Measurements from ENCODE around the gene RAB40C. TPM values are rescaled to one million over a fixed set of nuclear protein-coding genes. Genes with fewer than 3 reads are reported as not detected.

Gene RAB40C
- polyA plus RNA-seq, 1 donor (not counting 4 experiments of a cell fraction or from before 2014, with no cell fraction given), result 4.0 TPM

- Histone ChIP-seq H3K9me3 (ENCODE audit: control insufficient read depth, low read depth, low read length) (no peaks in the 10 kb centered on the region), H3K36me3 (ENCODE audit: control insufficient read depth in 2 of 2, extremely low read depth in 1 of 2, insufficient read depth in 2 of 2, low read length in 2 of 2) (no peaks in the 10 kb centered on the region), H3K27me3 (ENCODE audit: control insufficient read depth, extremely low read depth, insufficient read depth, low read length) (no peaks in the 10 kb centered on the region), H3K4me1 (ENCODE audit: control insufficient read depth, extremely low read depth, insufficient read depth, low read length) (peaks cover 5% of the 10 kb centered on the region), H4K20me1 (ENCODE audit: control insufficient read depth, extremely low read depth, insufficient read depth, low read length) (no peaks in the 10 kb centered on the region), H2AFZ (ENCODE audit: control insufficient read depth, low read length) (no peak overlapping the region), H3K27ac (ENCODE audit: control insufficient read depth, insufficient read depth, low read length) (no peak overlapping the region), H3K4me3 (ENCODE audit: control insufficient read depth in 2 of 3, extremely low read depth in 1 of 3, insufficient read depth in 2 of 3, low read depth in 1 of 3, low read length in 3 of 3) (no peak overlapping the region), H3K79me2 (ENCODE audit: control insufficient read depth, insufficient read depth, low read length) (no peaks in the 10 kb centered on the region), H3K9ac (ENCODE audit: control insufficient read depth, extremely low read depth, insufficient read depth, low read length) (no peak overlapping the region), H3K4me2 (ENCODE audit: control insufficient read depth, extremely low read depth, insufficient read depth, low read depth, low read length) (no peak overlapping the region), H3K9me1 (ENCODE audit: control insufficient read depth, extremely low read depth, insufficient read depth, low read length) (no peaks in the 10 kb centered on the region)
- no peak for FAIRE-seq
- DNase-seq (ENCODE audit: low read depth, low spot score), result no peak
- dilution Hi-C loops (cut with MboI; ENCODE audit: extremely low pct_ligation_motif_present, low sequenced_read_pairs), result no loop called here
- TF ChIP-seq EZH2 (IDR thresholded peaks at IDR 0.05; ENCODE audit: low read length), result no peak
- TF ChIP-seq CTCF (optimal IDR thresholded peaks at IDR 0.05 in 1 of 3, IDR thresholded peaks at IDR 0.05 in 1 of 3, conservative IDR thresholded peaks at IDR 0.05 in 1 of 3; ENCODE audit: extremely low read depth in 1 of 3, insufficient read depth in 2 of 3, low read length in 3 of 3), result no peak
These were observed 72.7 kb downstream of the RAB40C start for GRCh38 chr16:662597-662996.

GRCh38 chr16:666572-666971 is 76.7 kb downstream of the RAB40C start:
- Histone ChIP-seq H3K79me2 (ENCODE audit: control insufficient read depth, insufficient read depth, low read length) (peaks cover 28% of the 10 kb centered on the region), H4K20me1 (ENCODE audit: control insufficient read depth, extremely low read depth, insufficient read depth, low read length) (no peaks in the 10 kb centered on the region), H3K4me3 (ENCODE audit: control insufficient read depth in 2 of 3, extremely low read depth in 1 of 3, insufficient read depth in 2 of 3, low read depth in 1 of 3, low read length in 3 of 3) (no peak overlapping the region), H3K9me3 (ENCODE audit: control insufficient read depth, low read depth, low read length) (no peaks in the 10 kb centered on the region), H3K9me1 (ENCODE audit: control insufficient read depth, extremely low read depth, insufficient read depth, low read length) (no peaks in the 10 kb centered on the region), H3K9ac (ENCODE audit: control insufficient read depth, extremely low read depth, insufficient read depth, low read length) (no peak overlapping the region), H3K27me3 (ENCODE audit: control insufficient read depth, extremely low read depth, insufficient read depth, low read length) (no peaks in the 10 kb centered on the region), H2AFZ (ENCODE audit: control insufficient read depth, low read length) (no peak overlapping the region), H3K4me2 (ENCODE audit: control insufficient read depth, extremely low read depth, insufficient read depth, low read depth, low read length) (no peak overlapping the region), H3K4me1 (ENCODE audit: control insufficient read depth, extremely low read depth, insufficient read depth, low read length) (peaks cover 10% of the 10 kb centered on the region), H3K36me3 (ENCODE audit: control insufficient read depth in 2 of 2, extremely low read depth in 1 of 2, insufficient read depth in 2 of 2, low read length in 2 of 2) (peaks cover 14% of the 10 kb centered on the region in 2 experiments), H3K27ac (ENCODE audit: control insufficient read depth, insufficient read depth, low read length) (no peak overlapping the region)
- dilution Hi-C loops (cut with MboI; ENCODE audit: extremely low pct_ligation_motif_present, low sequenced_read_pairs), result no loop called here
- TF ChIP-seq CTCF (optimal IDR thresholded peaks at IDR 0.05 in 1 of 3, IDR thresholded peaks at IDR 0.05 in 1 of 3, conservative IDR thresholded peaks at IDR 0.05 in 1 of 3; ENCODE audit: extremely low read depth in 1 of 3, insufficient read depth in 2 of 3, low read length in 3 of 3) (no peak), EZH2 (IDR thresholded peaks at IDR 0.05; ENCODE audit: low read length) (no peak)
- no peak for DNase-seq (ENCODE audit: low read depth, low spot score)
- no peak for FAIRE-seq

Measured in keratinocyte (primary cell).